Stimulated activated CD8-positive, alpha-beta memory T cell treated with anti-CD3 and anti-CD28 coated beads, Interleukin-12 subunit alpha, Interleukin-12 subunit beta, amount 100 ng/mL, for 24 hours (primary cell): ENCODE results near the gene ADAMTS10.
"Not testable (repeated sequence)": the region's sequence is repeated elsewhere in the genome, so short reads cannot be mapped to it uniquely, and the experiment has no call there.

Source experiments
- DNase-seq: peaks from one replicate; pipeline ENCODE4 v3.0.0-alpha.2; 2020; ENCODE audit errors: extremely low read depth

ADAMTS10 gene

GRCh38 chr19:8610041-8610935 is at the start of gene ADAMTS10:
ADAMTS10 (minus strand) TSS chr19:8610715; CDS start chr19:8605710, 5,005 bp downstream.
- DNase-seq, result no peak

GRCh38 chr19:8659905-8660304 is 49.4 kb upstream of the ADAMTS10 start:
- DNase-seq, result no peak

GRCh38 chr19:8657869-8658268 is 47.4 kb upstream of the ADAMTS10 start:
- no peak for DNase-seq

- no peak for DNase-seq
Measured at GRCh38 chr19:8655340-8655709, 44.8 kb upstream of the ADAMTS10 start.

DNA sequence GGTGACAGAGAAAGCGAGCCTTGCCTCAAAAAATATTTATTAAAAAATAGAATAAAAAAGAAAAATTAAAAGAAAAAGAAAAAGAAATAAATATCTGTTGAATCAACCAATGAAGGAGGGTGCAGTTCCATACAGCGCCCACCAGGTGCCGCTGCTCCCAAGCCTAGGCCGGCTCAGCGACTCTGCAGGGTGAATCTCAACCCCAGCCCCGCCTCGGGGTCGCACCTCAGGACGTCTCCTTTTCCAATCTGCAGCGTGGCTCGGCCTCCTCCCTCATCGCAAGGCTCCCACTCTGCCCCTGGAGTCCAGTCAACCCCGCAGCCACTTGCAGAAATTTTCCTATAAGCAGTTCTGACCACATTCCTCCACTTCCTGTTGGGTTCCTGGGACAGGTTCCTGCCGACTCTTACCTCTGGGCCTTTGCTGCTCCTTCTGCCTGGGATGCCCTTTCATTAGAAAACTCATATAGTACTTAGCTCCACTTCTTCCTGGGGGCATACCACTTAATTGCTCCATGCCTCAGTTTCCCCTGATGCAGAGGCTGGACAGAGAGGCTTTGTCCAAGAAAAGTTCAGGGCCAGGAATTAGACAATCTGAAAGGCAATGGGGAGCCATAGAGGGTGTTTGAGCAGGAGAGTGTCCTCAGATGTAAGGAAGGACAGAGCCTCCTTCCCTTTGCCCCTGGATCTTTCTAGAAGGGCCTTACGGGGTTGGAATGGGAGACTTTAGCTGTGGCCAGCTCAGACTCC is 44.2 kb upstream of the ADAMTS10 start:
- peak; percentile 49 for DNase-seq

- no peak for DNase-seq
Measured at GRCh38 chr19:8648240-8648639, 37.7 kb upstream of the ADAMTS10 start.

GRCh38 chr19:8643860-8644653 is 33.5 kb upstream of the ADAMTS10 start:
- DNase-seq, result no peak

DNA sequence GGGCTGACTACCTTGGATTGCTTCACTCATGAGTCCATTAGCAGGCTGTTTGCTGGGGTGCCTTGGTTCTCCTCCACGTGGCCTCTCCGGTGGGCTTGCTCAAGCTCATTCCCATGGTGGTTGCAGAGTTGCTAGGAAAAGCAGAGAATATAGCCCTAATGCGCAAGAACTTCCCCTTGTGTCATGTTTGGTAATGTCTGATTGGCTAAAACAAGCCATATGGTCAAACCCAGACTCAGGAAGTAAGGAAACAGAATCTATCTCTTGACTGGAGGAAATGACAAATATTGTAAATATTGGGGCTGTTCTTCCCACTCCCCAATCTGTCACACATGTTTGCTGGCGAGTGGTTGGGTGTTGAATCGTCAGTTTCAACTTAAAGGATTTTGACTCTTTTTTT is 32.0 kb upstream of the ADAMTS10 start:
- no peak for DNase-seq

DNA sequence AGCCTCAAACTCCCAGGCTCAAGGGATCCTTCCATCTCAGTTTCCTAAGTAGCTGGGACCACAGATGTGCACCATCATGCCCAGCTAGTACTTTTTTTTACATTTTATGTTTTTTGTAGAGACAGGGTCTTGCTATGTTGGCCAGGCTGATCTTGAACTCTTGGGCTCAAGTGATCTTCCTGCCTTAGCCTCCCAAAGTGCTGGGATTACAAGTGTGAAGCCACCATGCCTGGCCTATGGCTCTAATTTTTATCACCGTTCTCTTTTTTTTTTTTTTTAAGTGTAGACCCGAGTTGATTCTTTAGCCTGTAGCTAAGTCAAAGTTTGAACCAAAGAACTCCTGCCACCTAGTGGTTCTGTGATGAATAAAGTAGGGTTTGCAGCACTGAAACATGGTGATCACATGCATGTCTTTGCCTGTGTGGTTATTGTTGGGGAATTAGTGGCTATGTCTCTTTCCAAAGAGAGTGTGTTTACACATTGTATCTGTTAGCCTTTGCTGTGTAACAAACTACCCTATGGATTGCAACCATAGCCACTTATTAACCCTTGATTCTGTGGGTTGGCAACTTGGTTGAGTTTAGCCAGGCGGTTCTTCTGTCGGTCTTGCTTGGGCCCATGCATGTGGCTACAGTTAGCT is 31.5 kb upstream of the ADAMTS10 start:
- no peak for DNase-seq

DNA sequence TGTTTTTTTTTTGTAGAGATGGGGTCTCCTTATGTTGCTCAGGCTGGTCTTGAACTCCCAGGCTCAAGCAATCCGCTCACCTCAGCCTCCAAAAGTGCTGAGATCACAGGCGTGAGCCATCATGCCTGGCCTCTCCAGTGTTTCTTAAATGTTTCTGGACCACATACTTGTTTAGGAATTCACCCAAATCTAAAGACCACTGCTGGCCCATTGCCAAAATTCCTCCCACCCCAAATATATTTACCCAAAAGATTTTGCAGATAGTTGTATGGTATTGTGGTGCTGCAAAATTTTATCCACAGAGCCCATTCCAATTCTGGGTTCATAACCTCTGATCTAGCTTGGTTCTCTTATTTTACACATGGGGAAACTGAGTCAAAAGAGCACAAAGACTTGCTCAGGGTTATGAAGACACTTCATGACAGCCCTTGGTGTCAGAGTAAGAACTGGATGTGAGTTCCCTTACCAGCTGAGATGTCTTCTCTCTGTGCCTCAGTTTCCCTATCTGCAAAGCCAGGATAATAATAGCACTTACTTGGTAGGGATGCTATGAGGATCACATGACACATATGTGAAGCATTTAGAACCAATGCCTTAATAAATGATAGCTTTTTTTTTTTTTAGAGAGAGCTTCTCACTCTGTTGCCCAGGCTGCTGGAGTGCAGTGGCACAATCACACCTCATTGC is 30.8 kb upstream of the ADAMTS10 start:
- DNase-seq, result no peak

- no peak for DNase-seq
Measured at GRCh38 chr19:8640402-8641004, 30.0 kb upstream of the ADAMTS10 start.

GRCh38 chr19:8639821-8640401 is 29.4 kb upstream of the ADAMTS10 start:
- DNase-seq, result no peak

- DNase-seq, result no peak
Measured at GRCh38 chr19:8638078-8638619, 27.6 kb upstream of the ADAMTS10 start.

GRCh38 chr19:8637070-8637469 is 26.6 kb upstream of the ADAMTS10 start:
- not testable (repeated sequence) for DNase-seq

GRCh38 chr19:8635422-8635821 is 24.9 kb upstream of the ADAMTS10 start:
- DNase-seq, result no peak

- DNase-seq, result no peak
Measured at GRCh38 chr19:8631425-8631819, 20.9 kb upstream of the ADAMTS10 start.

DNA sequence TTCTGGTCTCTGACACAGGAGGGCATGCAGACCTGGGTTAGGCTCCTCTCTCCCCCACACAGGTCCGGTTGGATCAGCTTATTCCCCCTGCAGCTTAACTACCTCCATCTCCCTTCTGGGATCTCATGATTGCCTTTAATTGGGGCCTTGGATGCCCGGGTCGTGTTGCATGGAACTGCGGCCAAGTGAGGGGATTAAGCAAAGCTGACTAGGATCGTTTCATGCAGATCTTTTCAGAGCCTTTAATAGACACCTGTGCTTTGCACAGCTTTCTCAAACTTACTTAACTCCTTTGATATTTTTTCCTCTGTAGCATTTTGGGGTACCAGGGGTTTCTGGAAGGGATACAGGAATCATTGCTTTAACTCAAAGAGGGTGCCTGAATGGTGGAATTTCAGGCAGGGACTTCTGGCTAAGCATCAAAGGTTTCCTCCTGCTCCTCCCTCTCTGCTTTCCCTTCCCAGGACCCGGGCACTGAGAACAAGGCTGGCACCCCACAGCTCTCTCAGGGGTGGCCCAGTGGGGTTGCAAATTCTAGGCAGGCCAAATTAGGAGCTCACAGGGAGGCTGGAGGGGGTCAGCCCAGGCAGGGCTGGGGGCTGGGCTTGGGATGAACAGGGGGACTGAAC is 20.4 kb upstream of the ADAMTS10 start:
- DNase-seq, result no peak

DNA sequence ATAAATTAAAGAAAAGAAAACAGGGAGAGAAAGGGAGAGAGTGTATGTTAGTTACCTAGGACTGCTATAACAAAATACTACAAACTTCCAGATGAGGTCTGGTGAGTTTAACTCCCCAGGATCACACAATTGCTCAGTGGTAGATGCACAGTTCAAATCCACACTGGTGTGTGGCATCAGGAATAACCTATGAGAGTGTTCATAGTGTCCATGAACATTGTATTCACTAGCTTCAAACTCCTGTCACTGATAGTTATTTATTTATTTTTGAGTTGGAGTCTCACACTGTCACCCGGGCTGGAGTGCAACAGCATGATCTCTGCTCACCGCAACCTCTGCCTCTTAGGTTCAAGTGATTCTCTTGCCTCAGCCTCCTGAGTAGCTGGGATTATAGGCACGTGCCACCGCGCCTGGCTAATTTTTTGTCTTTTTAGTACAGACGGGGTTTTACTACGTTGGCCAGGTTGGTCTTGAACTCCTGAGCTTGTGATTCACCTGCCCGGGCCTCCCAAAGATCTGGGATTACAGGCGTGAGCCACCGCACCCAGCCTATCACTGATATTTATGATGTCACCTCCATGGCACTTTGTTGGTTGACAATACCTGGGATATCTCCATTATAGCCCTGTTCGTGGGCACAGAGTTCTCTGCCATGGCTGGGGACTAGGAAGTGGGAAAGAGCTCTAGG is 19.6 kb upstream of the ADAMTS10 start, which contains the start of gene NFILZ:
Gene NFILZ, plus strand, starts transcription at position 638 of the 688 bp plus-strand sequence. CDS start 46,133 bp downstream, outside the sequence.
- no peak for DNase-seq

GRCh38 chr19:8629184-8629583 is 18.7 kb upstream of the ADAMTS10 start:
- no peak for DNase-seq
